NCI-H1417 treated with DMSO at 0.1 percent for 48 hours (cell line): ENCODE data around the gene EEF1A2.
"Not testable (repeated sequence)": the region's sequence is repeated elsewhere in the genome, so short reads cannot be mapped to it uniquely, and the experiment has no call there.

Experiments
- DNase-seq: peaks from one replicate; lab custom pipeline; 2025; lab: John Stamatoyannopoulos, UW

Gene EEF1A2

DNA sequence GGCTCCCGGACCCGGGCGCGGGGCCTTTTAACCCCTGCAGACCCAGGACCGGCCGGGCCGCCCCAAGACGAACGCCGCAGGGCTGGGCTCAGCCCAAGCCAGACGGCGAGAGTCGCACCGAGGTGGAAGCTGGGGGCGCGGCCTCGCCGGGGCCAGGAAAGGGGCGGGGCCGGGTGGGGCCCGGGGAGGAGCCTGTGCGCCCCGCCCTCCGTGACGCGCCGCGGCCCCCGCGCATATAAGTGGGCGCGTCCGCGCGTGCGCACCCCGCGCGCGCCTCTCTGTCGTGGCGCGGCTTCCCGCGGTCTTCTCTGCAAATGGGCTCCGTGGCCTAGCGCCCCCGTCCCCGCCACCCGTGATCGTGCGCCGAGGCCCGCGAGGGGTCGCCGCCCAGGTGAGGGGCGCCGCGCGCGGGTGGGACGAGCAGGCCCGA lies 21.6 kb upstream of the EEF1A2 start, which contains the start of gene PPDPF:
PPDPF (plus strand) TSS at position 262 of the 430 bp plus-strand sequence. CDS start 544 bp downstream, outside the sequence.
- DNase-seq, result no peak

DNA sequence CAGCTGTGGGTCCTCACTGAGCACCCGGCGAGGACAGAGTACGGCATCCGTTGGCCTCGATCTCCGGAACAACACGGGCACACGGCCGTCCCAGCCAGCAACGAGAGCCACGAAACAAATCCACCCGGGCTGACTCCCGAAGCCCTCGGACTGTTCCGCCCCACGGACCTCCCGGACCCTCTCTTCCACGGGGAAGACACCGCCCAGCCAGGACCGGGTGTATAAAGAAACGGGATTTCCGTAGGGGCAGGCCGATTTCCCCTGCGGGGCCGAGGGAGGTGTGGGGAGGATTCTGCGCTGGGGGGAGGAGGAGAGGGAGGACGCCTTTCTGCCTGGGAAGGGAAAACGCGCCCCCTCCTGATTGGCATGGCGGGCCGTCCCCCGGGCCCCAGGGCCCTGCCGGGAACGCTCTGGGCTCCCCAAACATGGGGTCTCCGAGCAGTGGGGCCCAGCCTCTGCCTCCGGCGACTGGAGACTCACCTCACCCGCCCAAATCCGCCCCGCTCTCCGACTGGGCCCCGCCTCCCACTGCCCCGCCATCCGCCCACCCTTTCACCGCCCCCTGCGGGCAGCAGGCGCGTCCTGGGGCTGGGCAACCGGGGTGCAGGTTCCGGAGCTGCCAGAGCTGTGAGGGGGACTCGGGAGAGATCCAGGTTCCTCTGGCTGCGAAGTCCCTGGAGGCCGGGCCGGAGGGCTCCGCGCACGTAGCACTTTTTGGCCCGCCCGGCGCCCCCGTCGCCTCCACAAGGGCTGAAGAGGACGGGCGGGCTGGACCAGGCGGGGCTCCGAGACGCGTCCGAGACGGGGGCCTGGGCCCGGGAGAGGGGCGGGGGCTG lies 21.0 kb upstream of the EEF1A2 start:
- DNase-seq, result no peak

DNA sequence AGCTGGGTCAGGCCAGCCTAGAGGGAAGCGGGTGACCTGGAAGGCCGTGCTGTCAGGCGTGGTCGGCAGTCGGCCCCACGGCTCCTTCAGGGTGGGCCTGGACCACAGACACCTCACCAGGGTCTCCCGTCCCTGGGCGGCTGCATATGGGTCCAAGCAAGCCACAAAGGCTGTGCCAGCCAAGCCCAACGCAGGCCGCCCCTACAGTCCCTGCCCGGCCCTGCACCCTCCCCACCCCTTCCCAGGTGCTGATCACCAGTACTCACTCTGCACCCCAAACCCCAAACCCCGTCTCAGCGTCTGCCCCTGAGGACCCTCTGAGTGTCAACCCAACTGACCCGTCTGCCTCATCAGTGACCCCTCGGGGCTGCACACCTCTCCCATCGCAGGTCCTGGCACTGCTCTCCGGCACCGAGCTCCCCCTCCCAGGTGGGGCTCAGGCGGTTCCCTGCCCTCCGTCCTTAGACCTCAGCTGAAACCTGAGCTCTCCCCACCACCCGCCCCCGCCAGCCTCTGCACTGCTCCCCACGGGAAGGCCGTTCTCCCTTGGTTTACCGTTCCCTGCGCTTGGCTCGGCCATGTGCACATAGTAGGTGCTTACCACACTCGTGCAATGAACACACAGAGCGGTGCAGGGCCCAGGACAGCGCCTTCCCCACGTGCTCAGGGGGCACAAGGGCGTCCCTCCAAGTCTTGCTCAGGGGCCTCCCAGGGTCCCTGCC lies 20.2 kb upstream of the EEF1A2 start:
- no peak for DNase-seq

DNA sequence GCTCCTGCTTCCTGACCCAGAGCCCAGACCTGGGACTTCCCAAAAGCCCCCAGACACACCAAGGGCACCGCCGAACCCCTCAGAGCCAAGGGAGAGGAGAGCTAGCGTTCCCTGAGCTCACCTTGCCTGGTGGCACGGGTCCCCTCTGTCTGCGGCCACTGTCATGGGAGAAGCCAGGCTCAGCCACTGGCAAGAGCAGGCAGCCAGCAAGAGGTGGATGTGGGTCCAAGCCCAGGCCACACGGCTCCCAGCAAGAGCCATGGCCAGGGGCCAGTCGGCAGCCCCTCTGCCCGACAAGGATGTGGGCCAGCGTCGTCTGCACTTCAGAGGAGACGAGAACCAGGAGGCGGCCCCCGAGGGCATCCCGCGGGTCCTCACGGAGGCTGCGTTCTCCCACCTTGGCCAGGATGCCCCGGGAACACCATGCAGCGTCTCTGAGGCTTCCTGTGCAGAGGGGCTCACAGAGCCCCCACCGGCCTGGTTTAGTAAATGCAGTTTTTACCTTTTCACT lies 19.5 kb upstream of the EEF1A2 start:
- DNase-seq, result no peak

DNA sequence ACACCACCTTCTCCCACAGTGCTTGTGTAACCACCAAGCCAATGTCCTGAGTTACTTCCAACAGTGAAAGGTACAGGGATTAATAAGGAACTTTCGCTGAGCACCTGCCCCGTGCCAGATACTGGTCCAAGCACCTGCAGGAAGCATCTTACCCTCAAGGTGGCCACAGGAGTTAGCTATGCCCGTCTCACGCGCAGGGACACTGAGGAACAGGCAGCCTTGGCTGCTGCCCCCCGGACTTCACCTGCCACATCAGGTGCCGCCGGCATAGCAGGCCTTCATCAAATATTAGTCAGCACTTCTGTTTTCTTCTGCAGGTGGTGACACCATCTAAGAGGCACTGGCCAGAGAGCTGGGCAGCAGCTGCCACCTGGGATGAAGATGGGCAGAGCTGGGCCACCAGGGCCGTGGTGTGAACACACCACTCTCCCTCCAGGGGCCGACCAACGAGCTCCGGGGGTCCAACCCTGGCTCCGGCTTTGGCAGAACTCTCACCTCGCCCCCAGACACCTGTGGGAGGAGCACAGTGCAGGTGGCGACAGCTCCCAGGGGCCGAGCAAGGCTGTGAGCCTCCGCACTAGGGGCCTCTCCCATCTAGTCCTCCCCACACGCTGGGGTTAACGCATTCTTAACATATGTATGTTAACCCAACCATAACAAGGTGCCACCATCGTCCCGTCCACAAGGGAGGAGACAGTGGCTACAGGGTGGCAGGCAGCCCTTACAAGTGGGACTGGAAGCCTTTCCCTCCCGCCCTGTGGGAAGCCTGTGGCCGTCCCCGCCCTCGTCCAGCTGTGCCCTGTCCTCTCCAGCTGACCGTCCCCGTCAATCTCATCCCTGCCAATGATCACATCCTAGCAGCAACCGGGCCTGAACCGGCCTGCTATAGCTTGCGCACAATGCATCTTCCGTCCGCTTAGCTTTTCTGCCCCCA lies 18.8 kb upstream of the EEF1A2 start:
- DNase-seq, result no peak

DNA sequence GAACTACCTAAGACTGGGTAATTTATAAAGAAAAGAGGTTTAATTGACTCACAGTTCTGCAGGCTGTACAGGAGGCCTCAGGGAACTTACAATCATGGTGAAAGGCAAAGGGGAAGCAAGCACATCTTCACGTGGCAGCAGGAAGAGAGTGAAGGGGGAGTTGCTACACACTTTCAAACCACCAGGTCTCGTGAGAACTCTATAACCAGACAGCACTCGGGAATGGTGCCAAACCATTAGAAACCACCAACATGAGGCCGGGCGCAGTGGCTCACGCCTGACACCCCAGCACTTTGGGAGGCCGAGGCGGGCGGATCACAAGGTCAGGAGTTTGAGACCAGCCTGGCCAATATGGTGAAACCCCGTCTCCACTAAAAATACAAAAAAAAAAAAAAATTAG lies 15.6 kb upstream of the EEF1A2 start:
- not testable (repeated sequence) for DNase-seq

DNA sequence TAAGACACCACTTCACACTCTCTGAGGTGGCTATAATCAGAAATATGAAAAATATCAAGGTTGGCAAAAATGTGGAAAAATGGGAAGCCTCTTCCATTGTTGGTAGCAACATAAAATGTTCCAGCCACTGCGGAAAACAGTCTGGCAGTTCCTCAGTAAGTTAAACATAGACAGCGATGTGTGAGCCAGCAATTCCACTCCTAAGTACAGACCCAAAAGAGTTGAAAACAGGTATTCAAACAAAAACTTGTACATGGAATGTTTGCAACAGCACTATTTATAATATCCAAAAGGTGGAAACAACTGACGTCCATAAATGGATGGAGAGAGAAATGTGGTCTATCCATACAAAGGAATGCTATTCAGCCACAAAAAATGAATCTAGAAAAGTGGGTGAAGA lies 14.3 kb upstream of the EEF1A2 start:
- no peak for DNase-seq

DNA sequence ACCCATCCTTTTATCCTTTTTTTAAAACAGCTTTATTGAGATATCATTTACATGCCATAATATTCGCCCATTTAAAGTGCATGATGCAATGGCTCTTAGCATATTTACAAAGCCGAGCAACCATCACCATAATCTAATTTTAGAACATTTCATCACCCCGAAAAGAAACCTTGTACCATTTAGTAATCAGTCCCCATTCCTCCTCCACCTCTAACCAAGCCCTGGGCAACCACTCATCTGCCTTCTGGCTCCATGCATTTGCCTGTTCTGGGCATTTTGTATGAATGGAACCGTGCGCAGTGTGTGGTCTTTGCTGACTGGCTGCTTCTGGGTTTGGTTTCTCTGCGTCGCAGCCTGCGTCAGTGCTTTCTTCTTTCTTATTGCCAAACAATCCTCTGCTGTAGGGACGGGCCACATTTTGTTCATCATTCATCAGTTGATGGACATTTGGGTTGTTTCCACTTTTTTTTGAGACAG lies 10.2 kb upstream of the EEF1A2 start:
- no peak for DNase-seq

DNA sequence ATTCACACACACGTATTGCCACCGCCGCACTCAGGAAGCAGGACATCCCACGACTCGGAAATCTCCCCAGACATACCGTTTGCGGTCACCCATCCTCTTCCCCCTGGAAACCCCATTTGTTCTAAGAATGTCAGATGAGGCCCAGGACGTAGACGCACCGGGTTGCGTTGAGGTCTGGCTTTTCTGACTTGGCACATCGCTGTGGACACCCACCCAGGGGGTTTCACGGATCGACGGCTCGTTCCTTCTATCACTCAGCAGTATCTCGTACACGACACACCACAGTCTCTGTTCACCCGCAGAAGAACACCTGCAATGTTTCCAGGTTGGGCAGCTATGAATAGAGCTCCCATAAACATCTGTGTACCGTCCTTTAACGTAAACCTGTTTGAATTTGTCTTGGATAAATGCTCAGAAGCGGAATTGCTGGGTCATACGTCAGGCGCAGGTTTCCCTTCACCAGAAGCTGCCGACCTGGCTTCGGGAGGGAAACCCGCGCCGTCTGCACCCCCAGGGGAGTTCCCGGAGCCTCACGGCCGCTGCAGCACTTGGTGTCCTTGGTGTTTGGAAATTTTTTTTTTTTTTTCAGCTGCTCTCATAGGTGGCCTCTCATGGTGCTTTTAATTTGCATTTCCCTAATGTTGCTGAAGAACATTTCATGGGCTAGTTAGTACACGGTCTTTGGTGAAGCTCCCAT lies 9.3 kb upstream of the EEF1A2 start:
- DNase-seq, result no peak

DNA sequence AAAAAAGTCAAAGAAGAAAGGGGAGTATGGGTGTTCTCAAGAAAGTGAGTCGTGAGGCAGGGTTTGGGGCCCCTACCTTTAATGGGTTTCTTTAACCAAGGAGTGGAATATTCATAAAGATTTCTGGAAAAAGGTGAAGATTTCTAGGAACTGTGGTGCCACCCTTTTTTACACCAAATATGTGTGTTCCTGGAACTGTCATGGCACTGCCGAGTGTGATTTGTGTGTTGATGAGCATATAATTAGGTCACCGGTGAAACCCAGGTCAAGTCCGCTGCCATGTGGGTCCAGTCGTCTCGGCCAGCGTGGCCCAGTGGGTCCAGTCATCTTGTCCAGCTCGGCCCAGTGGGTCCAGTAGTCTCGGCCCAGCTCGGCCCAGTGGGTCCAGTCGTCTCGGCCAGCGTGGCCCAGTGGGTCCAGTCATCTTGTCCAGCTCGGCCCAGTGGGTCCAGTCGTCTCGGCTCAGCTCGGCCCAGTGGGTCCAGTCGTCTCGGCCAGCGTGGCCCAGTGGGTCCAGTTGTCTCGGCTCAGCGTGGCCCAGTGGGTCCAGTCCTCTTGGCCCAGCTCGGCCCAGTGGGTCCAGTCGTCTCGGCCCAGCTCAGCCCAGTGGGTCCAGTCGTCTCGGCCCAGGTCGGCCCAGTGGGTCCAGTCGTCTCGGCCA lies 8.3 kb upstream of the EEF1A2 start:
- no peak for DNase-seq

DNA sequence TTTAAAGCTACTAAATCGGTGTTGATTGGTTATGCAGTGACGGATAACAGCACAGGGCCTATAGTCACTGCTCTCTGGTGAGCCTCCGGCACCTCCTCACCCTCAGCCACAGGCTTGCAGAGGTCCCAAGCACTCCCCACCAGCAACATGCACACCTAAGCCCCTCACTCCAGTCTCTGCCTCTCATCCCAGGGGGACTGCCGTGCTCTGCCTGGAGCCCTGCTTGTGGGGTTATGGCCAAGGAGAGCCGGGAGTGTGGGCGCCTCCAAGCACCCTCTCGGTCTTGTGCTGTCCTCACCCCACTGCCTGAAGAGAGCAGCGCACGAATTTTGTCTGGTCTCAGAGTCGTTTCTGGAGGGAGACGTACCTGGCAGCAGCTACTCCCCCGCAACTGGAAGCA lies 6.8 kb upstream of the EEF1A2 start:
- no peak for DNase-seq

DNA sequence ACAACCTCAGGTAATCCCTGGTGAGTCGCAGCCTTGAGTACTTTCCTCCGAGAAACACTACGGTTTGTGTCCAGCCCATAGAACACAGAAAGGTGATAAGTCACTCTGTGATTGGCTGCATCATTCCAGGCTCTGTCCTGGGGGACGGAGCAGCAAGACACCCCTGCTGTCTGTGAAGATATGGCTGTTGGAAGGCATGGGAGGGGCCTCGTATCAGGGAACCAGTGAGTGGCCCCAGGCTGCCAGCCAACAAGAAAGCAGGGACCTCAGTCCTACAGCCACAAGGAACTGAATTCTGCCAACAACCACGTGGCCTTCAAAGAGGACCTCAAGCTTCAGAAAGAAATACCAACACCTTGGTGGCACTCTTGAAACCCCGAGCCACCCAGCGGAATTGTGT lies 6.4 kb upstream of the EEF1A2 start:
- no peak for DNase-seq

DNA sequence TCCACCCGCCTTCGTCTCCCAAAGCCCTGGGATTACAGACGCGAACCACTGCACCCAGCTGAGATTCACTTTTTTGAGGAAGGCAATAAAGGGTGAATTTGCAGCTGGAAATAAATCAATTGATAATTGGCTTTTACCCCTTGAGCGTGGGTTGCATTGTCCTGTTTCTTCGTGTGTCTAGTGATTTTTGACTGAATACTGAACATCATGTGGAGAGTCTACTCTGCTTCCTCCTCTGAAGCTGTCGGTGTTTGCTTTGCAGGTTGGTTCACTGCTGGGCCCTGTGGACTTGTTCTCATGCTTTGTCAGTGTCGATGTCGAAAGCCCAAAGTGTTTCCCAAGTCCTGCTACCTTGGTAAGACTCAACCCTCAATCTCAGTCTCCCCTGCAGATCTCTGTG lies 5.8 kb upstream of the EEF1A2 start:
- no peak for DNase-seq

DNA sequence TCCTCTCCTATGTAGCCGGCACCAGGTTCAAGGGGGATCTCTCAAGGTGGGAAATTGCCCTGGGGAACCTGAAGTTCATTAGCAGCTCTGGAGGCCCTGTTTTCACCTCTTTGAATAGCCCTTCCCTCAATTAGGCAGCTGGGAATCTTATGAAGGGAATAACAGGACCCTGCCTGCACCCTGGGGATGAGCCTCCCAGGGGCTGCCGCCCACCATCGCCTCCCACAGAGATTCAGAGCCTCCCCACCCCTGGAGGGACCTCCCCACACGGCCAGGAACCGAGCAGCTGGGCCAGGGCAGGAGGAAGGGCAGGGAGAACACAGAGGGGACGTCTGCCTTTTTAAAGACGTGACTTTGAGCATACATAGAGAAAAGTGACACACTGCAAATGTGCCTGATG lies 4.6 kb upstream of the EEF1A2 start:
- DNase-seq, result no peak

DNA sequence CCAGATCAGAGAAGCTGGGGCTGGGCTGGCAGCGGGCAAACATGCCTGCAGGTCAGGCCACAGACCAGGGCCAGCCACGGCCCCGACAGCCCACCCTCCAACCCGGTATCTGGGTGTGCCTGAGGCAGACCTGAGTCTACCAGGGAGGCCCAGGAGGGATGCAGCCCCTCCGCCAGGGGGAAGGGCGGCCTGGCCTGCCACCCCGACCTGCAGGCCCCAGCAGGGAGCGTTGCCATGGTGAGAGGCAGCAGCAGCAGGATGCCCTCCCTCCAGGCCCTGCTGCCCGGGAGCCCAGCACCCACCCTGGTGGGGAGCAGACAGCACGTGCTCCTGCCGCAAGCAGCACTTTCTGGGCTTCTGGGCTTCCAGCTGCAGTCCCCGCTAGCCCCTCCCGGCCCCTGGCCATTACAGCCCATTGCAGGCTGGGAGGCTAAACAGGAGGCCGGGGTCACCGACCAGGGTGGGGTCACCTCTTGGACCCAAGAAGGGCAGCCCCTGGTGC lies 3.8 kb upstream of the EEF1A2 start:
- peak; percentile 80 for DNase-seq

DNA sequence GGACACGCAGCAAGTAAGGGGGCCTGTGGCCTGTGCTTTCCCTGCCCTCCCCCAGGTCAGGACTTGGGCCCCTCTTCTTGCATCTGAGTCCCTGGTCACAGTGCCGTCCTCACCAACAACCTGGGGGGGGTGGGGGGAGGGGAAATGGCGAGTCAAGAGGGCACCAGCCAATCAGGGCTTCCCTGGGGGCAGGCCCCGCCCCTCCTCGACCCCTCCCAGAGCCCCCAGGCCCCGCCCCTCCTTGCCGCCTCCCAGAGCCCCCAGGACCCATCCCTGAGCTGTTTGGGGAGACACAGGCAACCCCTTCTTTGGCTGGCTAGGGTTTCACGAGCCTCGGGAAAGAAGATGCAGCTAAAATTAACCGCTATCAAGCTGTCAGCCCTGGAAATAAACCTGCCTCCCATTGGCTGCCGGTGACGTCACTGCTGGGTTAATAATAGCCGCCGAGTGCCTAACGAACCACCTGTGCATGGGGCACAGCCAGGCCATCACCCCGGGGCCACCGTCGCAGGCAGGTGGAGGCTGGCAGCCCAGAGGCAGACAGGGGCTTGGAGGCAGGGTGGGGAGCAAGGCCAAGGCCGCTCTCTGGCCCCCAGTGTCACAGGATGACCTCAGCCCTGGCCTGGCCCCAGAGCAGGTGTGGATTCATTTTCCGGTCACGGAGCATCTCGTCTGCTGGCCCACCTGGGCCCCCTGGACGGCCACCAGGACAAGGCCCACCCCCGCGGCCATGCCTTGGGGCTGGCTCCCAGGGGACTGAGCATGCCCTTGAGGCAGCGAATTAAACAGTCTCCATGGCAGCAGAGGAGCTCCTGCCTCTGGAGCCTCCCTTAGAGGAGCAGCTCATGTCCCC lies 3.2 kb upstream of the EEF1A2 start:
- peak; percentile 86 for DNase-seq

DNA sequence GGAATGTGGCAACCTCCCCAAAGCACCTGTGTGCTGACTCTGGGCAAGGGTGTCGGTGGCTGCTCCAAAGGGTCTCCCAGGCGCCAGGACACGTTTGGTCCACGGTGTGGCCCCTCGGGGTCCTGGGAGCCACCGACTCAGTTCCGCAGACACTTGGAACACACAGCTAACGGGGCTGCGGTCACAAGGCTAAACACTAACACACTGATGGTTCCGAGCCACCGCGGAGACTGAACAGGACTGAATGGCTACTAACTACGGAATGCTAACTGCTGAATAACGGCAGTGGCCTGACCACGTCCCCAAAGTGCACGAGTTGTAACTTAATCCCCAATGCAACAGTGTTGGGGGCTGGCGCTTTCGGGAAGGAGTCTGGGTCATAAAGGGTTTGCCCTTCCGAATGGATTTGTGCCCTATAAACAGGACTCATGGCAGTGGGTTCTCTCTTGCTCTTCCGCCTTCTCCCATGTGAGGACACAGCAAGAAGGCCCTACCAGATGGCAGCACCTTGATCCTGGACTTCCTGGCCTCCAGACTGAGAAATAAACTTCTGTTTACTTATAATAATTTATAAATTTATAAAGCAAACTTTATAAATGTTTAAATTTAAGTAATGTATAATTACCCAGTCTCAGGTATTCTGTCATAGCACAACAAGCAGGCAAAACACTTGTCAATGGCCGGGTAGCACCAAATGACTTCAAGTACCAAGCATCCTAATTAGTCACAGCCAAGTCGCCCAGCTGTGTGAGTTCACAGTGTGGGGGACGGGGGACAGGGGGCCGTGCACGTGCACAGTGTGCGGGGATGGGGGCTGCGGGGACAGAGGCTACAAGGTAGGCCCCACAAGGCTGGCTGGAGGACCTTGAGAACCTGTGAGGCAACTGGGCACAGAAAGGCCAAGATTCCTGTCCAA lies 2.3 kb upstream of the EEF1A2 start:
- DNase-seq, result no peak

DNA sequence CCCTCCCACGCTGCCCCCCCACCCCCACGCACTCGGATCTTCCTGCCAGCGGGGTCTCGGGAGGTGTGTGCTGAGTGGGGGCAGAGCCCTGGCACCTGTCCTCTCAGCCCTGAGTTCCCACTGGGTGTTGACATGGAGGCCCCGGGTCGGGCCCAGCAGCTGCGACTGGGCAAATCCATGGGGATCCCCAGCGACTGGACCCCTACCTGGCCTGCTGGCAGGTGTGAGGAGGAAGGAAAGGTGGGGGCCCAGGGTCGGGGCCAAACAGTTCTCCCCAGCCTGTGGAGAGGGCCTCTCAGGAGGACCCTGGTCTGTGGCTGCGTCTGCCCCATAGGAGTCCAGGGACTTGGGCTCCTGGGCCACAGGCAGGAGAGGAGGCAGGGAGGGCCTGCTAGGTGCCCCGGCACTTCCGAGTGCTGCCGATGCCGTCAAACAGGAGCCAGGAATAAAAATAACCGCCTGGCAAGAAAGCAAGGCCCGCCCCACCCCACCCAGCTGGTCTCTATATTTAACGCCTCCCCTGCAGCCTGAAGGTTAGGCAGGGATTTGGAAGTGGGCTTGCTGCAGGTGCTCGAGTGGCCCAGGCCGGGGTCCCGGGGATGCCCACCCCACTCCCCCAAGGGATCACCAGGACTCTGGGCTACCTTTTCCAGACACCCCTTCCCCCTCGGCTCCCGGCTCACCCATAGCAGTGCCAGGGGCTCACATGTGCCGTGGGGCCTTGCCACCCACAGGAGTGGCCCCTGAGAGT lies 1.4 kb upstream of the EEF1A2 start:
- DNase-seq, result no peak
